Sigmoid colon (tissue), 7 donors: ENCODE measurements around the gene PTPRE. TPM values are rescaled to one million over a fixed set of nuclear protein-coding genes. Genes with fewer than 3 reads are reported as not detected.

Source experiments
- DNase-seq: peaks from one replicate; pipeline ENCODE4 v3.0.0-alpha.2; 2019
- H3K27ac ChIP-seq, 4 donors: fragments of 200-600 bp; sonication (generic); one replicate each; pipeline ENCODE4 v1.5.1; 2016 to 2019; ENCODE audit warnings: mild to moderate bottlenecking in 1 of 4
- H3K27me3 ChIP-seq, 3 donors: fragments of 200-600 bp; sonication (generic); one replicate each; pipeline ENCODE4 v1.5.1; 2019; ENCODE audit warnings: mild to moderate bottlenecking in 1 of 3
- H3K36me3 ChIP-seq, 4 donors: fragments of 200-600 bp; sonication (generic); one replicate each; pipeline ENCODE4 v1.5.1; 2016 to 2019
- H3K4me1 ChIP-seq, 4 donors: fragments of 200-600 bp; sonication (generic); one replicate each; pipeline ENCODE4 v1.5.1; 2017 to 2019
- H3K4me3 ChIP-seq, 4 donors: fragments of 200-600 bp; sonication (generic); one replicate each; pipeline ENCODE4 v1.5.1; 2017 to 2019; ENCODE audit warnings: mild to moderate bottlenecking in 2 of 4, moderate library complexity in 1 of 4
- H3K9me3 ChIP-seq, 4 donors: fragments of 200-600 bp in 3 of 4; sonication (generic) in 3 of 4; one replicate each; pipeline versions ENCODE4 v1.5.1 to v1.6.1; 2013 to 2019
- CTCF ChIP-seq, 4 experiments: fragments of 450-650 bp in 3 of 4; fragments of 200-600 bp in 1 of 4; IDR thresholded peaks; one replicate each; pipeline ENCODE4 v1.5.1; 2016 to 2019; ENCODE audit warnings: antibody characterized with exemption in 4 of 4, mild to moderate bottlenecking in 3 of 4, moderate library complexity in 2 of 4
- EP300 ChIP-seq, 4 donors: sonication (generic); formaldehyde crosslinking; IDR thresholded peaks; one replicate each; pipeline ENCODE4 v1.6.1; 2017; ENCODE audit warnings: antibody characterized with exemption in 4 of 4
- POLR2A ChIP-seq, 2 donors: fragments of 450-650 bp; IDR thresholded peaks; one replicate each; pipeline ENCODE4 v1.6.1; 2016; ENCODE audit warnings: antibody characterized with exemption in 2 of 2, mild to moderate bottlenecking in 2 of 2, moderate library complexity in 2 of 2
- POLR2AphosphoS5 ChIP-seq, 4 donors: sonication (generic); formaldehyde crosslinking; IDR thresholded peaks; one replicate each; pipeline ENCODE4 v1.6.1; 2017; ENCODE audit warnings: antibody characterized with exemption in 4 of 4
- WGBS, 2 donors: extraction: QIAGEN DNeasy Blood & Tissue Kit; methylation state at CpG; one replicate each; pipeline ENCODE4 v1.1.7; 2013; 5-methylcytosine and 5-hydroxymethylcytosine counted together
- intact Hi-C: fragments of 100-400 bp; cut with DNase I; formaldehyde crosslinking; loops from one replicate; pipeline ENCODE4 v1.15.1; 2023
- polyA plus RNA-seq, 3 donors: library from polyadenylated mRNA; stranded (reverse); fragments of 200-250 nt; gene quantifications; one replicate each; pipeline ENCODE4 v1.2.3, GENCODE V29; 2013
- total RNA-seq, 4 donors: library from RNA; depleted of rRNA; stranded (reverse); fragments of >200 nt; gene quantifications; one replicate each; pipeline ENCODE4 v1.1.0, GENCODE V29; 2016
- donor health status: healthy with polysubstance abuse.
- donor health status: Bipolar disorder and iron deficiency.
- donor health status: healthy.

Gene PTPRE
- total and polyA plus RNA-seq, 7 donors, result 4.2 to 17.9 (median 11.9) TPM

GRCh38 chr10:127949831-127950230 is 42.9 kb downstream of the PTPRE start:
- 91 to 93% methylated on average over 3 of the region's 3 CpGs for WGBS, 2 donors
- H3K4me1 ChIP-seq, result no peaks in the 10 kb centered on the region

GRCh38 chr10:127951861-127952574 is 45.1 kb downstream of the PTPRE start:
- Histone ChIP-seq H3K4me1 (no peaks in the 10 kb centered on the region), H3K27ac (no peak overlapping the region), H3K4me3 (no peak overlapping the region), H3K9me3 (peaks cover 0 to 5% (median 0%) of the 10 kb centered on the region in 4 donors), H3K36me3 (no peaks in the 10 kb centered on the region), H3K27me3 (no peaks in the 10 kb centered on the region)
- intact Hi-C loops, result no loop called here
- TF ChIP-seq POLR2A (IDR thresholded peaks at IDR 0.05) (no peak), EP300 (IDR thresholded peaks at IDR 0.05) (no peak), CTCF (IDR thresholded peaks at IDR 0.05) (no peak), POLR2AphosphoS5 (IDR thresholded peaks at IDR 0.05) (no peak)
- WGBS, 2 donors, result 79 to 85% methylated on average over 2 of the region's 2 CpGs
- DNase-seq, result no peak

More at GRCh38 chr10:127949831-127950230, 42.9 kb downstream of the PTPRE start:
- no peak overlapping the region for H3K27ac ChIP-seq
- no peak for TF ChIP-seq CTCF (IDR thresholded peaks at IDR 0.05)
- TF ChIP-seq POLR2A (IDR thresholded peaks at IDR 0.05), result no peak
- TF ChIP-seq EP300 (IDR thresholded peaks at IDR 0.05), result no peak
- no peak for TF ChIP-seq POLR2AphosphoS5 (IDR thresholded peaks at IDR 0.05)
- intact Hi-C loops, result no loop called here
- H3K4me3 ChIP-seq, result no peak overlapping the region
- DNase-seq, result no peak
- no peaks in the 10 kb centered on the region for H3K36me3 ChIP-seq
- no peaks in the 10 kb centered on the region for H3K27me3 ChIP-seq
- H3K9me3 ChIP-seq, result no peaks in the 10 kb centered on the region

GRCh38 chr10:127952575-127952869 is 45.6 kb downstream of the PTPRE start:
- no peaks in the 10 kb centered on the region for H3K27me3 ChIP-seq
- peaks cover 0 to 5% (median 0%) of the 10 kb centered on the region in 4 donors for H3K9me3 ChIP-seq
- H3K4me1 ChIP-seq, result no peaks in the 10 kb centered on the region
- no peak overlapping the region for H3K27ac ChIP-seq
- H3K4me3 ChIP-seq, result no peak overlapping the region
- TF ChIP-seq POLR2AphosphoS5 (IDR thresholded peaks at IDR 0.05), result no peak
- no peak for TF ChIP-seq CTCF (IDR thresholded peaks at IDR 0.05)
- TF ChIP-seq POLR2A (IDR thresholded peaks at IDR 0.05), result no peak
- no peak for TF ChIP-seq EP300 (IDR thresholded peaks at IDR 0.05)
- H3K36me3 ChIP-seq, result no peaks in the 10 kb centered on the region
- intact Hi-C loops, result no loop called here
- no peak for DNase-seq
- WGBS, 2 donors, result 21 to 54% methylated on average over 2 of the region's 2 CpGs

GRCh38 chr10:127952918-127953317 is 46.0 kb downstream of the PTPRE start:
- no peaks in the 10 kb centered on the region for H3K4me1 ChIP-seq
- DNase-seq, result no peak
- no peaks in the 10 kb centered on the region for H3K27me3 ChIP-seq
- intact Hi-C loops, result no loop called here
- H3K27ac ChIP-seq, result no peak overlapping the region
- 94 to 96% methylated on average over 4 of the region's 4 CpGs for WGBS, 2 donors
- H3K36me3 ChIP-seq, result no peaks in the 10 kb centered on the region
- peaks cover 0 to 5% (median 0%) of the 10 kb centered on the region in 4 donors for H3K9me3 ChIP-seq
- H3K4me3 ChIP-seq, result no peak overlapping the region
- no peak for TF ChIP-seq EP300 (IDR thresholded peaks at IDR 0.05)
- no peak for TF ChIP-seq POLR2A (IDR thresholded peaks at IDR 0.05)
- no peak for TF ChIP-seq CTCF (IDR thresholded peaks at IDR 0.05)
- TF ChIP-seq POLR2AphosphoS5 (IDR thresholded peaks at IDR 0.05), result no peak

GRCh38 chr10:127953876-127954275 is 47.0 kb downstream of the PTPRE start:
- no peaks in the 10 kb centered on the region for H3K36me3 ChIP-seq
- H3K27me3 ChIP-seq, result no peaks in the 10 kb centered on the region
- H3K4me3 ChIP-seq, result no peak overlapping the region
- H3K4me1 ChIP-seq, result no peaks in the 10 kb centered on the region
- H3K9me3 ChIP-seq, result peaks cover 0 to 5% (median 0%) of the 10 kb centered on the region in 4 donors
- no peak for DNase-seq
- no peak overlapping the region for H3K27ac ChIP-seq
- WGBS, 2 donors, result 83 to 95% methylated on average over 1 of the region's 1 CpG
- TF ChIP-seq POLR2A (IDR thresholded peaks at IDR 0.05) (no peak), POLR2AphosphoS5 (IDR thresholded peaks at IDR 0.05) (no peak), CTCF (IDR thresholded peaks at IDR 0.05) (no peak), EP300 (IDR thresholded peaks at IDR 0.05) (no peak)
- intact Hi-C loops, result no loop called here
